H9 (cell line): ENCODE data around the gene LITAF. TPM values are rescaled to one million over a fixed set of nuclear protein-coding genes. Genes with fewer than 3 reads are reported as not detected.

Experiments used
- DNase-seq: peaks from one replicate; pipeline ENCODE4 v3.0.0-alpha.2; 2017
- H2AFZ ChIP-seq: one replicate; pipeline ENCODE4 v1.6.1; 2013; ENCODE audit warnings: mild to moderate bottlenecking, low read length, control low read depth, moderate library complexity
- H2AK5ac ChIP-seq: 2 replicates; pipeline ENCODE4 v1.6.1; 2013; ENCODE audit warnings: low read length, control low read depth, mixed read lengths; ENCODE audit not compliant: insufficient read length
- H2BK120ac ChIP-seq: one replicate; pipeline ENCODE4 v1.6.1; 2013; ENCODE audit warnings: low read depth, mild to moderate bottlenecking, low read length, control low read depth, inconsistent platforms; ENCODE audit not compliant: poor library complexity, severe bottlenecking
- H2BK12ac ChIP-seq: 2 replicates; pipeline ENCODE4 v1.6.1; 2013; ENCODE audit warnings: low read length, control low read depth, mixed read lengths, low read depth; ENCODE audit not compliant: insufficient read length
- H2BK15ac ChIP-seq: 2 replicates; pipeline ENCODE4 v1.6.1; 2013; ENCODE audit warnings: low read depth, low read length, control low read depth
- H2BK20ac ChIP-seq: one replicate; pipeline ENCODE4 v1.6.1; 2013; ENCODE audit warnings: low read depth, mild to moderate bottlenecking, low read length, control low read depth, inconsistent platforms; ENCODE audit not compliant: poor library complexity, severe bottlenecking
- H2BK5ac ChIP-seq: 2 replicates; pipeline ENCODE4 v1.6.1; 2013; ENCODE audit warnings: low read length, control low read depth, mixed read lengths; ENCODE audit not compliant: insufficient read length
- H3K14ac ChIP-seq: 2 replicates; pipeline ENCODE4 v1.6.1; 2013; ENCODE audit warnings: low read length, control low read depth; ENCODE audit not compliant: insufficient read depth
- H3K18ac ChIP-seq: 2 replicates; pipeline ENCODE4 v1.6.1; 2013; ENCODE audit warnings: low read depth, mild to moderate bottlenecking, mixed read lengths, low read length, control low read depth; ENCODE audit not compliant: insufficient read length
- H3K23ac ChIP-seq: 2 replicates; pipeline ENCODE4 v1.6.1; 2013; ENCODE audit warnings: low read length, control low read depth, mixed read lengths, low read depth; ENCODE audit not compliant: insufficient read length
- H3K23me2 ChIP-seq: 2 replicates; pipeline ENCODE4 v1.6.1; 2013; ENCODE audit warnings: low read depth, mild to moderate bottlenecking, mixed read lengths, low read length, control low read depth; ENCODE audit not compliant: insufficient read length, poor library complexity, severe bottlenecking
- H3K27ac ChIP-seq: 2 replicates; pipeline ENCODE4 v1.5.1; 2013; ENCODE audit warnings: low read length, control low read depth, mixed read lengths, low read depth; ENCODE audit not compliant: insufficient read length
- H3K27me3 ChIP-seq: 2 replicates; pipeline ENCODE4 v1.6.1; 2013; ENCODE audit warnings: low read length, control low read depth, inconsistent platforms; ENCODE audit not compliant: insufficient read depth
- H3K4ac ChIP-seq: 2 replicates; pipeline ENCODE4 v1.6.1; 2013; ENCODE audit warnings: low read depth, mild to moderate bottlenecking, control low read depth, inconsistent platforms, low read length, moderate library complexity
- H3K4me1 ChIP-seq: 2 replicates; pipeline ENCODE4 v1.6.1; 2013; ENCODE audit warnings: low read length, control low read depth, inconsistent platforms; ENCODE audit not compliant: insufficient read depth
- H3K4me2 ChIP-seq: 2 replicates; pipeline ENCODE4 v1.6.1; 2013; ENCODE audit warnings: low read length, control low read depth, mixed read lengths; ENCODE audit not compliant: insufficient read length, insufficient read depth
- H3K56ac ChIP-seq: 2 replicates; pipeline ENCODE4 v1.6.1; 2013; ENCODE audit warnings: low read depth, mild to moderate bottlenecking, mixed read lengths, low read length, control low read depth; ENCODE audit not compliant: insufficient read length
- H3K79me1 ChIP-seq: 2 replicates; pipeline ENCODE4 v1.6.1; 2013; ENCODE audit warnings: low read depth, mild to moderate bottlenecking, moderate library complexity, low read length, control low read depth, inconsistent platforms; ENCODE audit not compliant: insufficient read depth, poor library complexity, severe bottlenecking
- H3K79me2 ChIP-seq: 2 replicates; pipeline ENCODE4 v1.6.1; 2013; ENCODE audit warnings: low read length, control low read depth, inconsistent platforms; ENCODE audit not compliant: insufficient read depth
- H3K9ac ChIP-seq: 2 replicates; pipeline ENCODE4 v1.6.1; 2013; ENCODE audit warnings: low read length, control low read depth, mixed read lengths; ENCODE audit not compliant: insufficient read length; ENCODE audit errors: extremely low read depth
- H3K9me3 ChIP-seq: one replicate; pipeline ENCODE4 v1.6.1; 2013; ENCODE audit warnings: low read depth, low read length, inconsistent platforms; ENCODE audit not compliant: control insufficient read depth
- H3T11ph ChIP-seq: one replicate; pipeline ENCODE4 v1.6.1; 2013; ENCODE audit warnings: mild to moderate bottlenecking, low read length, control low read depth, inconsistent platforms
- H4K20me1 ChIP-seq: one replicate; pipeline ENCODE4 v1.6.1; 2013; ENCODE audit not compliant: control insufficient read depth, insufficient read length, insufficient read depth
- H4K5ac ChIP-seq: 2 replicates; pipeline ENCODE4 v1.6.1; 2013; ENCODE audit warnings: low read depth, mild to moderate bottlenecking, mixed read lengths, low read length, control low read depth; ENCODE audit not compliant: insufficient read length
- H4K8ac ChIP-seq: replicated peaks from 2 replicates; pipeline ENCODE4 v1.6.1; 2013; ENCODE audit warnings: low read length, control low read depth, mixed read lengths, low read depth; ENCODE audit not compliant: insufficient read length
- H4K91ac ChIP-seq: 2 replicates; pipeline ENCODE4 v1.6.1; 2013; ENCODE audit warnings: low read depth, mild to moderate bottlenecking, moderate library complexity, mixed read lengths, low read length, control low read depth; ENCODE audit not compliant: insufficient read length
- H3K27ac Mint-ChIP-seq, 3 experiments: 2 replicates in 2 of 3; 3 replicates in 1 of 3; pipeline ENCODE4 v1.8.0; 2020 to 2021; ENCODE audit warnings: mixed read lengths in 3 of 3, mild to moderate bottlenecking in 1 of 3, moderate library complexity in 1 of 3
- H3K27me3 Mint-ChIP-seq: 2 replicates; pipeline ENCODE4 v1.8.0; 2021; ENCODE audit warnings: low read depth, mild to moderate bottlenecking, moderate library complexity, mixed read lengths
- H3K36me3 Mint-ChIP-seq, 3 experiments: 2 replicates in 2 of 3; 3 replicates in 1 of 3; pipeline ENCODE4 v1.8.0; 2020 to 2021; ENCODE audit warnings: low read depth in 3 of 3, mixed read lengths in 3 of 3; ENCODE audit not compliant: insufficient read depth in 1 of 3
- H3K4me1 Mint-ChIP-seq, 2 experiments: 2 replicates each; pipeline ENCODE4 v1.8.0; 2020; ENCODE audit warnings: mixed read lengths in 2 of 2
- H3K4me3 Mint-ChIP-seq, 2 experiments: 2 replicates in 1 of 2; 3 replicates in 1 of 2; pipeline ENCODE4 v1.8.0; 2020 to 2021; ENCODE audit warnings: mild to moderate bottlenecking in 2 of 2, mixed read lengths in 2 of 2, moderate library complexity in 1 of 2
- H3K9me3 Mint-ChIP-seq, 2 experiments: 2 replicates in 1 of 2; 3 replicates in 1 of 2; pipeline ENCODE4 v1.8.0; 2020; ENCODE audit warnings: mild to moderate bottlenecking in 2 of 2, mixed read lengths in 2 of 2, moderate library complexity in 1 of 2
- WGBS: extraction: QIAGEN DNeasy Blood & Tissue Kit; methylation state at CpG from one replicate; pipeline ENCODE4 v1.1.7; 2013; ENCODE audit warnings: missing lambda C conversion rate, low lambda C conversion rate, mixed read lengths; ENCODE audit not compliant: insufficient read length; ENCODE audit errors: extremely low coverage; 5-methylcytosine and 5-hydroxymethylcytosine counted together
- total RNA-seq: library from RNA; stranded (reverse); gene quantifications from 2 replicates; pipeline ENCODE4 v1.2.1, GENCODE V29; 2021
- TF ChIP-seq, protein P1 (sequence below): fragments of 200-600 bp; sonication (generic); conservative IDR thresholded peaks from 3 replicates; pipeline ENCODE4 v1.8.0; 2021; ENCODE audit warnings: antibody characterized with exemption, mild to moderate bottlenecking

Gene LITAF
- total RNA-seq, 1 experiment from 2014 or later = 249 TPM

- peak overlapping the region in 1 of 2 experiments; percentile 20; a peak in 2 of 5 replicates for H3K4me3 Mint-ChIP-seq
- no peaks in the 10 kb centered on the region for H3K36me3 Mint-ChIP-seq
- no peaks in the 10 kb centered on the region for H3K9me3 Mint-ChIP-seq
- Histone ChIP-seq H3K4me1 (peaks cover 2% of the 10 kb centered on the region; the same call in 1 of the 2 replicates), H3K14ac (no peak overlapping the region; the same call in 1 of the 2 replicates), H3K23me2 (no peaks in the 10 kb centered on the region), H3K27ac (no peak overlapping the region), H3K79me1 (no peaks in the 10 kb centered on the region), H2AFZ (no peak overlapping the region), H3K23ac (no peak overlapping the region), H3K56ac (no peak overlapping the region), H3K9me3 (no peaks in the 10 kb centered on the region), H2BK5ac (no peak overlapping the region), H2BK120ac (no peak overlapping the region), H2BK15ac (no peak overlapping the region), H3K79me2 (no peaks in the 10 kb centered on the region), H2BK20ac (no peak overlapping the region), H3K4ac (no peak overlapping the region), H3K18ac (no peak overlapping the region), H4K20me1 (no peaks in the 10 kb centered on the region), H3T11ph (no peak overlapping the region), H2AK5ac (no peak overlapping the region), H4K8ac (no peak overlapping the region), H4K5ac (no peak overlapping the region), H3K27me3 (no peaks in the 10 kb centered on the region), H4K91ac (no peak overlapping the region), H2BK12ac (no peak overlapping the region), H3K4me2 (peak overlapping the region; percentile 30), H3K9ac (no peak overlapping the region)
- 0 out of 7 replicates have a peak overlapping the region, but pooled peaks of 1 of the 3 experiments have one; percentile 20 for H3K27ac Mint-ChIP-seq
- no peaks in the 10 kb centered on the region; the same call in none of the 2 replicates for H3K27me3 Mint-ChIP-seq
- peaks cover 40 to 58% of the 10 kb centered on the region in 2 experiments for H3K4me1 Mint-ChIP-seq
- WGBS = no CpG with 5 or more reads among the region's 24 CpGs
- DNase-seq = no peak
- TF ChIP-seq, protein P1, sequence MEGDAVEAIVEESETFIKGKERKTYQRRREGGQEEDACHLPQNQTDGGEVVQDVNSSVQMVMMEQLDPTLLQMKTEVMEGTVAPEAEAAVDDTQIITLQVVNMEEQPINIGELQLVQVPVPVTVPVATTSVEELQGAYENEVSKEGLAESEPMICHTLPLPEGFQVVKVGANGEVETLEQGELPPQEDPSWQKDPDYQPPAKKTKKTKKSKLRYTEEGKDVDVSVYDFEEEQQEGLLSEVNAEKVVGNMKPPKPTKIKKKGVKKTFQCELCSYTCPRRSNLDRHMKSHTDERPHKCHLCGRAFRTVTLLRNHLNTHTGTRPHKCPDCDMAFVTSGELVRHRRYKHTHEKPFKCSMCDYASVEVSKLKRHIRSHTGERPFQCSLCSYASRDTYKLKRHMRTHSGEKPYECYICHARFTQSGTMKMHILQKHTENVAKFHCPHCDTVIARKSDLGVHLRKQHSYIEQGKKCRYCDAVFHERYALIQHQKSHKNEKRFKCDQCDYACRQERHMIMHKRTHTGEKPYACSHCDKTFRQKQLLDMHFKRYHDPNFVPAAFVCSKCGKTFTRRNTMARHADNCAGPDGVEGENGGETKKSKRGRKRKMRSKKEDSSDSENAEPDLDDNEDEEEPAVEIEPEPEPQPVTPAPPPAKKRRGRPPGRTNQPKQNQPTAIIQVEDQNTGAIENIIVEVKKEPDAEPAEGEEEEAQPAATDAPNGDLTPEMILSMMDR = no peak
Measured at GRCh38 chr16:11500700-11501346, 85.9 kb downstream of the LITAF start.
